T1000 (cell line): Measurements from ENCODE around the gene SON.
"Not testable (repeated sequence)": the region's sequence is repeated elsewhere in the genome, so short reads cannot be mapped to it uniquely, and the experiment has no call there.

Experiments
- DNase-seq: peaks from one replicate; lab custom pipeline; 2025; ENCODE audit warnings: mixed read lengths; lab: John Stamatoyannopoulos, UW

The SON gene

DNA sequence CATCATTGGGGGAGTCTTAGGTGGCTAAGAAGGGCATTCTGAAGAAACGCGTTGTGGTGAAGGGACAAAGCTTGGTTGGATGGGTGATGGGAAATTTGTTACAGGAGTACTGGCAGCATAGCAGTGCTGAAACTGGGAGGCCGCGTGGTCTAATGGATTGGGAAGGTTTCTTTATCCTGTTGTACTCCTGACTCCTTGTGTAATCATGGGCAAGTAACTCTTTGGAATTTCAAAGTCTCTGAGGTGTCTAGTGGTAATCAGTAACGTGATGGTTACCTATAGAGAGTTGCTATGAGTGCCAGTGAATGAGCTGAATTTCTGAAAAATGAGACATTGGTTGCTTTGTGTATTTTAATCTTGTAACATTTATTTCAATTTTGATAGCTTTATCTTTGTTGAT, 27.2 kb downstream of the SON start:
- no peak for DNase-seq

DNA sequence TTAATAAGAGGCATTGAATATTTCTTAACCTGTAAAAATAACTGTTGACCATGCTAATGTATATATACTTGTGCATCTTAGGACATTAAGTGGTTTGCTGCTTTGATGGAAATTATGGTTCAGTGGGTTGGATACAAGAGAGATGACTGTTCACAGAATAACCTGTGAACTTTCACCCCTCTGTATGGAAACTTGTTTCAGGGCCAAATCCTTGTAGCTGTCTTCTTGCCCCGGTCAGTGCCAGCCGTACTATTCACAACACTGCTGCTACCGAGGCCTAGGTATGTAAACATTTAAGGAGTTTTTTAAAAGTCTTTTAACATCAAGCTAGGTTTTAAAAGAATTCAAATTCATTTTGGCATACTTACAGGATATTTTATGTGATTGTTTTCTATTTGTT, 29.5 kb downstream of the SON start:
- no peak for DNase-seq

DNA sequence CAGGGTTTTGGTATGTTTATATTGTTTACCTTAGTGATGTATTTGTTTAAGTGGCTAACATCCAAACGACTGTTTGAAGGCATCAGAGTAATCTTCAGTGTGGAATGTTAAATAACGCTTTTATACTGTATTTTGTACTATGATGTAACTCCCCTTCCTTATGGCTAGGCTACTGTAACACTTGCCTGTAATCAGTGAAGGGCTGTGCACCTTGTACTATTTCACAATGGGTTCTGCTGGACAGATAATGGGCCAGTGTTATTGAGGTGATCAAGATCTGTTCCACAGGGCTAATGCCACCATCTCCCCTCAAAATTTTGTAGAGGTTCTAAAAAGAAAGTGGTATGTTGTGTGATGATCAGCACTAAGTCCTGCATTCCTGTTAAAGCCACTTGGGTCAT, 33.9 kb downstream of the SON start:
- DNase-seq, result not testable (repeated sequence)

DNA sequence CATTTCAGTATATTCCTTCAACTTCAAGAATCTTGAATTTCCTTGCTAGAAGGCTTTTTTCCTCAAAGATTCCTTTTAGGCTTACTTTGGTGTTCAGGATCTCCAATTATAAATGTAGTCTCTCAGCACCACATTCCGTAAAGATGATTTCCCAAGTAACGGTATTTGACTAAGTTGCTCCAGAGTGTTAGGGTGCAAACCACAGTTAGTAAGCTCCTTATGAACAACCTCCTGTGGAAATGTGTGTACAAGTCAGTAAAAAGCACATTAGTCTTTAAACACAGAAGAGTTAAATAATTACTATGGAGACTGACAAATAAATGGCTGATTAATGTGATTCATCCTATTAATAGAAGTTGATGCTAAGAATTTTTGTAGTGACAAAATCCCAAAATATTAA, 35.4 kb downstream of the SON start:
- no peak for DNase-seq

DNA sequence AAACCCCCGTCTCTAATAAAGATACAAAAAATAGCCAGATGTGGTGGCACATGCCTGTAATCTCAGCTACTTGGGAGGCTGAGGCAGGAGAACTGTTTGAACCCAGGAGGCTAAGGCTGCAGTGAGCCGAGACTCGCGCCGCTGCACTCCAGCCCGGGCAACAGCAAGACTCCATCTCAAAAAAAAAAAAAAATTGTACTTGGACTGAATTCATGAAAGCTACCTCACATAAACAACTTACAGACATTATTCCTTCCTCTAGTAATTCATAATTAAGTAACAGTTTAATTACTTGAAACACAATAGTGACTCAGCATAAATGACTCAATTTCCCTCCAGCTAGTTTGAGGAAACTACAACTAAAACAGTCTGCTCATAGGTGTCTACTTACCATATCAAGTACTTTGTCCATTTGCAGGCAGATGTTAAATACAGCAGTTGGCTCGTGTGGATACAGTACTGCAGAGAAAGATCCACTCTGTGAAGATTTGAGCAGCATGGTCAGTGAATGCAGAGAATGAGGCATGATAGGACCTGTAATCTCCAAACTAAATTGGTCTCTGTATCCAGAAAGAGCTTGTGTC, 36.2 kb downstream of the SON start:
- no peak for DNase-seq

DNA sequence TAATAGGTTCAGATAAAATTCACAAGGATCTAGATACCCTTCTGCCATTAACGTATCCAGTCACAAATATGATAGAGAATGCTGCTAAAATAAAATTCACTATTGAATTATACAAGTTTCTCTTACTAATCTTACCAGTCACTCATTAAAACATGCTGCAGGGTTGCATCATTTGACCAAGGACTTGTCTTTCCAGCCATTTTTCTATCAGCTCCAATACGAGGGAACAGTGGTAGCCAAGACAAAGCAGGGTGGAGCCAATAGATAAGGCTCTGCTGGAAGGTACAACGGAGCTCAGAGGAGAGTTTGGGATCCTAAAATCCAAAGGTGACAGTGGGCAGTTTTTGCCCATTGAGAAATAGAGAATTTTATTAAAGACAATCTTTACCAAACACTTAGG, 41.6 kb downstream of the SON start:
- no peak for DNase-seq

DNA sequence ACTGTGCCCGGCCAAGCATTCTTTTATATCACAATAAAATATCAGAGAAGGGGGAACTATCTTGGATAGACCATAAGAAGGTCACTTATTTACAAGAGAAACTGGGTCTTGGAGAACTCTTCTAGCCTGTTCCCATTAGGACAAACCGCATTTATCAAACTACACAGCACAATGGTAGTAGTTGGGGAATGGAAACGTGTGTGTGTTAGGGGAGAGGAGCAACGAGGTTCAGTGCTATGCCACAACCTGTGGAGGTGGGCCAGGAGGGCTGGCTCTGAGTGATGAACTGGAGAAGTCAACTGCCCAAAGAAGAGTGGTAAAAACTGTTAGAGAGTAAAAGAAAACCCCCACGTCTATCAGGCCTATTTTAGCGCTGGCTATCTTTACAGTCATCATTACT, 44.1 kb downstream of the SON start:
- no peak for DNase-seq

DNA sequence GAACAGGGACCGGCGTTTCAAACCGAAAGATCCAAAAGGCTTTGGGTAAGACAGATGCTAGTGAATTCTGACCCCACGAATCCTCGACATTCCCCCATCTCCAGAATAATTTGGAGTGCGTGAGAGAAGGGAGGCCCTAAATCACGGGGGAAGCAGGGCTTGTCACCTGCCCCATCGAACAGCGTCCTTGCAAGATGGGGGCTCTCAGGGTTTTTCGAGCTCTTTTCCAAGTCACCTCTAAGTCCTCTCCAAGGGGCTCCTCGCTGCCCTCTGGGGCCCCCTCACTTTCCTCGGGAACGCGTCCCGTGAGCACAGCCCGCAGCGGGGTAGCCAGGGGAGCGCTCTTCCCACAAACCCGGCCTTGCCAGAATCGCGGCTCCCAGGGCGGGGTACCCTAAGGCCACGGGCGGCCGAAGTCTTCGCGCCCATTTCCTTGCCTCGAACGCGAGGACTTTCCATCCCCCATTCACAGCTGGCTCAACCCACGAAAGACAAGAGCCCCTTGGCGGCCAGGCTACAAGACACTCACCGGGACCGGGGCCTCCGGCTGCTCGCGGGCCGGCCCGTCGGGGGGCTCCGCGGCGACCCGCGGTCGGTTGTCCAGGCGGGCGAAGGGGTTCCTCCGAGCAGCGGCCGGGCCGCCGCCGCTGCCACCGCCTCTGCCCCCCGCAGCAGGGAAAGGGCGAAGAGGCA, 45.1 kb downstream of the SON start:
- peak; percentile 34 for DNase-seq

DNA sequence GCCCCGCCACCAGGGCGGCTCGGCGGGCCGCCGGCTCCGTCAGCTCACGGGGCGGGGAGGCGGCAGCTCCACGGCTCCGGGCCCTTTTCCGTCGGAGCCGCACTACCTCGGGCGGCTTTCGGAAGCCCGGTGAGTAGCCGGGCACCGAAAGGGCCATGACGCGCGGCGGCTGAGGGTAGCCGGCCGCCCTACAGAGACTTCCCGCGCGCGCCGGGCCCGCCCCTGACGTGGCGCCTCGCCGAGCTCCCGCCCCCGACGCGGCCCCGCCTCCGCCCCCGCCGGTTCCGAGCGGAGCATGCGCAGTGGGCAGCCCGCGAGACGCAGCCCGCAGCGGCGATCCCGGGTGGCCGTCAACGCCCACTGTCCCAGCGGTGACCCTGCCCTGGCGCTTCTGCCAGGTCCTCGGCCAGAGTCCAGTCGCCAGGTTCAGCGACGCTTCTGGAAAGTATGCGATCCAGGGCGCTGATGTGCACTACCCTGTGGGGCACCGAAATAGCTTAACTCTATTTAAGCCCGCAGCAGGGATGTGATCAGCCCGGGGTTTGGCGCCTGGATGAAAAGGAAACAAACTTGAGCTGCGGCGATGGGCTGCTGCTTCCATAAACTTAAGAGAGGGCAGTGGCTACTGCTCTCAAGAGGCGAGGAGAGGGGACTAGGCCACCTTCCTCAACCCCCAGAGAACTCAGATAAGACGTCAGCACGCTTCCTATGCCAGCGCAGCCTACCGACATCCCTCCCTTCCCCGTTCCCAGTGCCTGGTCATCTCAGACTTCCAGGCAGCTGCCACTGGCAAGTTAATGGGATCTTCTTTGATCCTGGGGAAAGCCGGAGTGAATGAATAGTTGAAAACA, 45.9 kb downstream of the SON start, which contains the start of gene DONSON:
TSS of gene DONSON (minus strand) at position 200 of the 851 bp plus-strand sequence. CDS start at position 157, 43 bp downstream.
- peak; percentile 91 for DNase-seq

DNA sequence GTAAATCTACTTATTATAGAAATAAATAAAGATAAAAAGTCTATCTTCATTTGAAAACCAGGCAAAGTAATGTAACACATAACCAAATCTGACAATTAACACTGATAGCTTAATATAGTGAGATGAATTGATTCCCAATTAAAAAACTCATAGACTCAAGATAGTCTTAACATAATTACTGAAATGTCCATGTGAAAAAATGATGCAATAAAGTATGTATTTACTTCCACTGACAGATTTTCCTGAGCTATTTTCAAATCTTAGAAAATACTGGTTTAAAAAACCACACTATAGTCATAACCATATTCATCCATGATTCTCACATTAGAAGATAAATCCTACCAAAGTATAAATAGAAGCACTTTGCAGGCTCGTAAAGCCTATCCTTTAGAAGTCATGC, 55.2 kb downstream of the SON start:
- DNase-seq, result no peak

DNA sequence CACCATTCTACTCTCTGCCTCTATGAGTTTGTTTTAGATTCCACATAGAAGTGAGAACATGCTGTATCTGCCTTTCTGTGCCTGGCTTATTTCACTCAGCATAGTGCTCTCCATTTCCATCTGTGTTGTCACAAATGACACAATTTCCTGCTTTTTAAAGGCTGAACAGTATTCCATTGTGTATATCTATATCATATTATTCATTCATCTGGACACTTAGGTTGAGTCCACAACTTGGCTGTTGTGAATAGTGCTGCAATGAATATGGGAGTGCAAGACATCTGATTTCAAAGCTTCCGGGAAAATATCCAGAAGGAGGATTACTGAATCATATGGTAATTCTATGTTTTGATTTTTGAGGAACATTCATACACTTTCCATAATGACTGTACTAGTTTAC, 65.7 kb downstream of the SON start:
- no peak for DNase-seq

DNA sequence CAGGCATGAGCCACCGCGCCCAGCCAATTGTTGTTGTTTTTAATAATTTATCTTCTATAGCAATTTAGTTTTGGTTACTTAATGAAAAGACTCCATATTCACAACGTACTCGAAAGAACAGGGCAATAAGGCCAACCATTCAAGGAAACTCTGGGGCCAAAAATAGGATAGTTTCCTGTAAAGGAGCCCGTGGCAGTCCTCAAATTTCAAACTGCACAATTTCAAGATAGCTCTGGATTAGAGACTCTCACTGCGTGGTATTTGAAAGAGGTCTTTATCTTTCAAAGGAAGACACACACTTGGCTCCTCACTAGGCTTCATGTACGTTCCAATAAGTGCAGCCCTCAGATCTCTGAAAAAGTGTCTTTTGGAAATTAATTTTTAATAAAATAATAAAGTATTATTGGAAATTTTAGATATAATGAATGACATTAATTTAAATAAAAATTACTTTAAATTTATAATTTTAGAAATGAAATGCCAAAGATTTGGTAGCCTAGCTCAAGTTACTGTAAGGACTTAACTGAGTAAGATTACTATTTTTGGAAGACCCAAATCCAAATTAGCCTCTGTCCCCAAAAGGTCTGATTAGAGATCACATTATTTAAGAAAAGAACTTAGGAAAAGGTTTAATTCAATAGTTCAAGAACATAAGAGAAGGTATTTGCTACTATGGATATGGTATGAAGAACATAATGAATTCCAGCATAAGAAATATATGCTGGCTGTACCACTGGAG, 68.3 kb downstream of the SON start:
- DNase-seq, result no peak

DNA sequence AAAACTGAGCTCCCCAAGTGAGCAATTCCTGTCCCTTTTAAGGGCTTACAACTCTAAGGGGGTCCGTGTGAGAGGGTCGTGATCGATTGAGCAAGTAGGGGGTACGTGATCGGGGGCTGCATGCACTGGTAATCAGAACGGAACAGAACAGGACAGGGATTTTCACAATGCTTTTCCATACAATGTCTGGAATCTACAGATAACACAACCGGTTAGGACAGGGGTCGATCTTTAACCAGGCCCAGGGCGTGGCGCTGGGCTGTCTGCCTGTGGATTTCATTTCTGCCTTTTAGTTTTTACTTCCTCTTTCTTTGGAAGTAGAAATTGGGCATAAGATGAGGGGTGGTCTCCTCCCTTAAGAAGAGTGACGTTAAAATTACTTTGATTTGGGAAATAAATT, 74.7 kb downstream of the SON start:
- DNase-seq, result not testable (repeated sequence)

DNA sequence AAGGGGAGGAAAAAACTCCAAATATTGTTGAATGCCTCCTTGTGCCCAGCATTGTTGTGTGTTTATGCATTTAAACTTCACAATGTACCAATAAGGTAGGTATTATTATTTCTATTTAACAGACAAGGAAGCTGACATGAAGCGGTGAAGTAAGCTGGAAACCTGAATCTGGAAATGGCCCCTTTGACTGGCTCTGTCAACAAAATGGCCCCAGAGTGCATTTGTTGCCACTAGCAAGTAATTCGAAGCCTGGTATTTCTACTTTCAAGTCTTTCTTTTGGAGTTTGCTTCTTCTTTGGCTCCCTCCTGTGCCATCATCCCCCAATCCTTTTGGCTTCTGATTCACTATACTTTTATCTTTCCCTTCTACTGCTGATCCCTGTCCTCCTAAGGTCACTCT, 75.6 kb downstream of the SON start:
- DNase-seq, result no peak

DNA sequence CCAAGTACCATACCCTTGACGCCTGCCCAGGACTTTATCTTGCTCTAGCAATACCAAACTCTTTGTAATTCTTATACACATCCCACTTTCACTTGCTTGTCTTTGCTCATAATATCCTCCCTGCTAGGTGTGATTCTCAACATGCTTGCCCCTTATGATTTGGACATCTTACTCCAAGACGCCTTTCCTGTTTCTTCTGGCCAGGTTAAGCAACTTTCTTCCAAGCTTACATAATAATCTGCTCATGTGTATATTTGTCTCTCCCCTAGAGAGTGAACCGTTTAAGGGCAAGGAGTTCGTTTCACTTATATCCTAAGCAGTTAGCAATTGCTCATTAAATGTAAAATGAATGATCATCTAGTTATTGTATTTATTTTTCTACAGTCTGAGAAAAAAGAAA, 76.9 kb downstream of the SON start:
- no peak for DNase-seq

DNA sequence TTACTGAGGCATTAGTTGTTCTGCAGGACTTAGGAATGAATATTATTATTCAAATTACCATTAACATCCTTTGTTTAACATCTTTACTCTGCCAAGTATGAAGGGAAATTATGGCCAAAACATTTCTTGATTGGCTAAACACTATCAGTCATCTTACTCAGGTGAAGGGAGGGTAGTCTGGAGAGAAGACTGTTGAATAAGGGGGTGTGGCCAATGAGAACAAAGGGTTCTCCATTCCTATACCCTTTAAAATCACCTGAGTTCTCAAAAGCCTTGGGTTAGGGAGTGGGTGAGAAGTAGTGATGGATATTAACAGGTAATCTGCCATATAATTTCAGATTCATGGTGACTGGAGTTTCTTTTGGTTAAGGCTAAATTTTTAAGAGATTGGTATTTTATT, 79.4 kb downstream of the SON start:
- no peak for DNase-seq

DNA sequence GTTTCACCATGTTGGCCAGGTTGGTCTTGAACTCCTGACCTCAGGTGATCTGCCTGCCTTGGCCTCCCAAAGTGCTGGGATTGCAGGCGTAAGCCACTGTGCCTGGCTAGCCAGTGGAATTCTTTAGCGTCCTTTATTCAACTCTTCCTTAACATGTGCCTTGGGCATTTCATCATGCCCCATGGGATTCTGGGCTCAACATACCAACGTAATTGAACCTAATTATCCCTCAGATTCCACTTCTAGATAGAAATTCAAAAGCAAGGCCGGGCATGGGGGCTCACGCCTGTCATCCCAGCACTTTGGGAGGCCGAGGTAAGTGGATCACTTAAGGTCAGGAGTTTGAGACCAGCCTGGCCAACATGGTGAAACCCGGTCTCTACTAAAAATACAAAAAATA, 83.3 kb downstream of the SON start:
- DNase-seq, result not testable (repeated sequence)
